ENCODE measurements around the gene CPA4.
"Not testable (repeated sequence)": the region's sequence is repeated elsewhere in the genome, so short reads cannot be mapped to it uniquely, and the experiment has no call there.

Gene CPA4

GRCh38 chr7:130292682-130293257 is at the start of gene CPA4:
Gene CPA4, plus strand, starts transcription at chr7:130293161. Its CDS starts 20 bp downstream, at chr7:130293181.
- DNase-seq (ENCODE audit: low read depth, low spot score) = peak; percentile 59

- DNase-seq (ENCODE audit: low read depth, low spot score) = not testable (repeated sequence)
These were observed 49.5 kb upstream of the CPA4 start for GRCh38 chr7:130243486-130243885.

GRCh38 chr7:130246491-130246890 is 46.5 kb upstream of the CPA4 start:
- not testable (repeated sequence) for DNase-seq (ENCODE audit: low read depth, low spot score)

- DNase-seq (ENCODE audit: low read depth, low spot score) = not testable (repeated sequence)
These were observed 44.1 kb upstream of the CPA4 start for GRCh38 chr7:130248842-130249241.

GRCh38 chr7:130249626-130250025 is 43.3 kb upstream of the CPA4 start:
- DNase-seq (ENCODE audit: low read depth, low spot score) = not testable (repeated sequence)

GRCh38 chr7:130254555-130254954 is 38.4 kb upstream of the CPA4 start:
- no peak for DNase-seq (ENCODE audit: low read depth, low spot score)

- no peak for DNase-seq (ENCODE audit: low read depth, low spot score)
These were observed 36.3 kb upstream of the CPA4 start for GRCh38 chr7:130256704-130257103.

- DNase-seq (ENCODE audit: low read depth, low spot score) = no peak
These were observed 34.4 kb upstream of the CPA4 start for GRCh38 chr7:130258494-130259078.

GRCh38 chr7:130262448-130262847 is 30.5 kb upstream of the CPA4 start:
- no peak for DNase-seq (ENCODE audit: low read depth, low spot score)

GRCh38 chr7:130263130-130263529 is 29.8 kb upstream of the CPA4 start:
- DNase-seq (ENCODE audit: low read depth, low spot score) = no peak

- DNase-seq (ENCODE audit: low read depth, low spot score) = no peak
These were observed 26.6 kb upstream of the CPA4 start, which contains the start of gene CPA2 for GRCh38 chr7:130266258-130266960. Gene CPA2, plus strand, starts transcription at chr7:130266863. Its CDS starts 19 bp downstream, at chr7:130266882.

- no peak for DNase-seq (ENCODE audit: low read depth, low spot score)
These were observed 26.0 kb upstream of the CPA4 start for GRCh38 chr7:130266961-130267321.

- no peak for DNase-seq (ENCODE audit: low read depth, low spot score)
These were observed 24.3 kb upstream of the CPA4 start for GRCh38 chr7:130268463-130269317.

- DNase-seq (ENCODE audit: low read depth, low spot score) = no peak
These were observed 23.7 kb upstream of the CPA4 start for GRCh38 chr7:130269318-130269694.

GRCh38 chr7:130270947-130271800 is 21.8 kb upstream of the CPA4 start:
- no peak for DNase-seq (ENCODE audit: low read depth, low spot score)

- DNase-seq (ENCODE audit: low read depth, low spot score) = no peak
These were observed 20.4 kb upstream of the CPA4 start for GRCh38 chr7:130272381-130273080.

- DNase-seq (ENCODE audit: low read depth, low spot score) = peak; percentile 46
These were observed 19.7 kb upstream of the CPA4 start for GRCh38 chr7:130273081-130273932.

- DNase-seq (ENCODE audit: low read depth, low spot score) = no peak
These were observed 19.1 kb upstream of the CPA4 start for GRCh38 chr7:130273933-130274255.

GRCh38 chr7:130274296-130274695 is 18.7 kb upstream of the CPA4 start:
- no peak for DNase-seq (ENCODE audit: low read depth, low spot score)

Data from brain pericyte (primary cell).